Nephron progenitor cell (in vitro differentiated cells): ENCODE data around the gene LAMA4.
A peak's percentile ranks its signal among the peaks of the same experiment; 100 is the strongest.

Source experiments
- DNase-seq: peaks from one replicate; pipeline ENCODE4 v3.0.0; 2021
- H3K27ac Mint-ChIP-seq: 2 replicates; pipeline ENCODE4 v1.8.0; 2021; ENCODE audit warnings: mild to moderate bottlenecking, moderate library complexity, mixed read lengths
- H3K27me3 Mint-ChIP-seq: 2 replicates; pipeline ENCODE4 v1.8.0; 2021; ENCODE audit warnings: mild to moderate bottlenecking, low read depth, mixed read lengths; ENCODE audit not compliant: poor library complexity
- H3K36me3 Mint-ChIP-seq: 2 replicates; pipeline ENCODE4 v1.8.0; 2021; ENCODE audit warnings: low read depth, mixed read lengths
- H3K4me1 Mint-ChIP-seq: 2 replicates; pipeline ENCODE4 v1.8.0; 2021; ENCODE audit warnings: mixed read lengths
- H3K4me3 Mint-ChIP-seq: 2 replicates; pipeline ENCODE4 v1.8.0; 2021; ENCODE audit warnings: mild to moderate bottlenecking, moderate library complexity, mixed read lengths
- H3K9me3 Mint-ChIP-seq: 2 replicates; pipeline ENCODE4 v1.8.0; 2021; ENCODE audit warnings: mild to moderate bottlenecking, moderate library complexity, mixed read lengths
- CTCF ChIP-seq: fragments of 200-600 bp; sonication (generic); IDR thresholded peaks from 2 replicates; pipeline ENCODE4 v1.5.0; 2021; ENCODE audit warnings: antibody characterized with exemption

Gene LAMA4

GRCh38 chr6:112193535-112194051 is 60.8 kb downstream of the LAMA4 start:
- H3K36me3 Mint-ChIP-seq, result peaks cover 8% of the 10 kb centered on the region
- peaks cover 4% of the 10 kb centered on the region for H3K9me3 Mint-ChIP-seq
- no peak for TF ChIP-seq CTCF
- peaks cover 13% of the 10 kb centered on the region for H3K27me3 Mint-ChIP-seq
- H3K27ac Mint-ChIP-seq, result no peak overlapping the region
- no peak for DNase-seq
- no peak overlapping the region for H3K4me3 Mint-ChIP-seq
- H3K4me1 Mint-ChIP-seq, result peaks cover 58% of the 10 kb centered on the region

GRCh38 chr6:112193117-112193516 is 61.2 kb downstream of the LAMA4 start:
- TF ChIP-seq CTCF, result no peak

GRCh38 chr6:112191509-112192020 is 62.8 kb downstream of the LAMA4 start:
- Mint-ChIP-seq H3K27ac (no peak overlapping the region), H3K4me1 (peaks cover 69% of the 10 kb centered on the region), H3K36me3 (peaks cover 18% of the 10 kb centered on the region), H3K9me3 (no peaks in the 10 kb centered on the region), H3K4me3 (no peak overlapping the region), H3K27me3 (peaks cover 12% of the 10 kb centered on the region)
- DNase-seq, result no peak
- no peak for TF ChIP-seq CTCF

More at GRCh38 chr6:112193117-112193516, 61.2 kb downstream of the LAMA4 start:
- Mint-ChIP-seq H3K4me1 (peaks cover 58% of the 10 kb centered on the region), H3K4me3 (no peak overlapping the region), H3K27me3 (peaks cover 10% of the 10 kb centered on the region), H3K27ac (no peak overlapping the region), H3K36me3 (peaks cover 6% of the 10 kb centered on the region), H3K9me3 (no peaks in the 10 kb centered on the region)
- DNase-seq, result no peak

GRCh38 chr6:112190164-112190563 is 64.2 kb downstream of the LAMA4 start:
- TF ChIP-seq CTCF, result no peak
- peaks cover 7% of the 10 kb centered on the region for H3K27me3 Mint-ChIP-seq
- H3K4me3 Mint-ChIP-seq, result no peak overlapping the region
- no peak for DNase-seq
- H3K4me1 Mint-ChIP-seq, result peaks cover 77% of the 10 kb centered on the region
- no peaks in the 10 kb centered on the region for H3K9me3 Mint-ChIP-seq
- H3K27ac Mint-ChIP-seq, result peak overlapping the region; percentile 83
- peaks cover 18% of the 10 kb centered on the region for H3K36me3 Mint-ChIP-seq

GRCh38 chr6:112189494-112189893 is 64.9 kb downstream of the LAMA4 start:
- peaks cover 77% of the 10 kb centered on the region for H3K4me1 Mint-ChIP-seq
- no peak for TF ChIP-seq CTCF
- H3K27me3 Mint-ChIP-seq, result peaks cover 3% of the 10 kb centered on the region
- no peaks in the 10 kb centered on the region for H3K9me3 Mint-ChIP-seq
- H3K27ac Mint-ChIP-seq, result peak overlapping the region; percentile 96
- no peak for DNase-seq
- H3K4me3 Mint-ChIP-seq, result peak overlapping the region; percentile 5
- peaks cover 18% of the 10 kb centered on the region for H3K36me3 Mint-ChIP-seq

- no peak for TF ChIP-seq CTCF
- peak overlapping the region; percentile 96 for H3K27ac Mint-ChIP-seq
- H3K4me3 Mint-ChIP-seq, result peak overlapping the region; percentile 20
- H3K4me1 Mint-ChIP-seq, result peaks cover 77% of the 10 kb centered on the region
- H3K36me3 Mint-ChIP-seq, result peaks cover 18% of the 10 kb centered on the region
- peaks cover 3% of the 10 kb centered on the region for H3K27me3 Mint-ChIP-seq
- no peaks in the 10 kb centered on the region for H3K9me3 Mint-ChIP-seq
- DNase-seq, result no peak
Measured at GRCh38 chr6:112188906-112189305, 65.5 kb downstream of the LAMA4 start.
